CD4-positive, alpha-beta memory T cell (primary cell): ENCODE measurements around the gene CHI3L1. TPM values are rescaled to one million over a fixed set of nuclear protein-coding genes. Genes with fewer than 3 reads are reported as not detected.

ENCODE experiments used
- CTCF ChIA-PET: fragments of 350-600 bp; sonication (Branson Sonifier 250); formaldehyde crosslinking; loops from one replicate; lab custom pipeline; 2021; ENCODE audit warnings: inconsistent platforms; ENCODE audit not compliant: partially characterized antibody; lab: Charles Lee
- POLR2A ChIA-PET: fragments of 350-600 bp; sonication (Branson Sonifier 250); formaldehyde crosslinking; loops from one replicate; lab custom pipeline; 2021; ENCODE audit not compliant: partially characterized antibody; lab: Charles Lee
- DNase-seq, 5 donors: peaks; one replicate each; pipeline versions ENCODE4 v3.0.0 to v3.0.0-alpha.2; 2020 to 2022; ENCODE audit warnings: mixed read lengths in 1 of 5
- H3K27ac ChIP-seq: one replicate; pipeline ENCODE4 v1.7.0; 2013; ENCODE audit warnings: low read depth, low read length
- H3K27me3 ChIP-seq: 2 replicates; pipeline ENCODE4 v1.7.0; 2013; ENCODE audit warnings: mild to moderate bottlenecking, low read length, moderate library complexity; ENCODE audit not compliant: insufficient read depth
- H3K36me3 ChIP-seq: 2 replicates; pipeline ENCODE4 v1.7.0; 2013; ENCODE audit warnings: mild to moderate bottlenecking, low read length, moderate library complexity; ENCODE audit not compliant: insufficient read depth
- H3K4me1 ChIP-seq: 2 replicates; pipeline ENCODE4 v1.7.0; 2013; ENCODE audit warnings: mild to moderate bottlenecking, low read length, moderate library complexity; ENCODE audit not compliant: insufficient read depth
- H3K4me3 ChIP-seq, 2 donors: one replicate each; pipeline ENCODE4 v1.7.0; 2013; ENCODE audit warnings: low read length in 2 of 2, mild to moderate bottlenecking in 1 of 2
- H3K9me3 ChIP-seq, 2 donors: one replicate each; pipeline ENCODE4 v1.7.0; 2013; ENCODE audit warnings: low read length in 2 of 2, control low read depth in 1 of 2; ENCODE audit not compliant: control insufficient read depth in 1 of 2
- H3K27ac Mint-ChIP-seq, 7 donors: one replicate each; pipeline ENCODE4 v1.8.0; 2020 to 2021; ENCODE audit warnings: mixed read lengths in 7 of 7, mild to moderate bottlenecking in 6 of 7, inconsistent platforms in 3 of 7, moderate library complexity in 3 of 7
- H3K27me3 Mint-ChIP-seq, 2 donors: one replicate each; pipeline ENCODE4 v1.8.0; 2020 to 2021; ENCODE audit warnings: mixed read lengths in 2 of 2
- H3K36me3 Mint-ChIP-seq, 2 donors: one replicate each; pipeline ENCODE4 v1.8.0; 2020 to 2021; ENCODE audit warnings: mixed read lengths in 2 of 2, inconsistent platforms in 1 of 2, mild to moderate bottlenecking in 1 of 2
- H3K4me1 Mint-ChIP-seq, 4 donors: one replicate each; pipeline ENCODE4 v1.8.0; 2020 to 2021; ENCODE audit warnings: mixed read lengths in 4 of 4, mild to moderate bottlenecking in 1 of 4
- H3K4me3 Mint-ChIP-seq, 8 donors: one replicate each; pipeline ENCODE4 v1.8.0; 2020 to 2021; ENCODE audit warnings: mixed read lengths in 8 of 8, mild to moderate bottlenecking in 7 of 8, moderate library complexity in 6 of 8, inconsistent platforms in 3 of 8
- H3K9me3 Mint-ChIP-seq, 8 donors: one replicate each; pipeline ENCODE4 v1.8.0; 2020 to 2021; ENCODE audit warnings: mixed read lengths in 8 of 8, mild to moderate bottlenecking in 5 of 8, inconsistent platforms in 3 of 8, moderate library complexity in 1 of 8
- intact Hi-C: fragments of 100-400 bp; cut with micrococcal nuclease; formaldehyde crosslinking; loops from one replicate; pipeline ENCODE4 v1.15.1; 2023
- polyA plus RNA-seq, 2 donors: library from polyadenylated mRNA; unstranded; fragments of 300-500 nt; fragmentation: Illumina TruSeq; gene quantifications; one replicate each; pipeline ENCODE4 v1.2.3, GENCODE V29; 2021
- total RNA-seq, 2 experiments: library from RNA; stranded (reverse); gene quantifications; one replicate each; pipeline ENCODE4 v1.2.3, GENCODE V29; 2021

The CHI3L1 gene
- total and polyA plus RNA-seq, 4 experiments from 2014 or later = 5.2 to 5.7 TPM; not detected in 2

DNA sequence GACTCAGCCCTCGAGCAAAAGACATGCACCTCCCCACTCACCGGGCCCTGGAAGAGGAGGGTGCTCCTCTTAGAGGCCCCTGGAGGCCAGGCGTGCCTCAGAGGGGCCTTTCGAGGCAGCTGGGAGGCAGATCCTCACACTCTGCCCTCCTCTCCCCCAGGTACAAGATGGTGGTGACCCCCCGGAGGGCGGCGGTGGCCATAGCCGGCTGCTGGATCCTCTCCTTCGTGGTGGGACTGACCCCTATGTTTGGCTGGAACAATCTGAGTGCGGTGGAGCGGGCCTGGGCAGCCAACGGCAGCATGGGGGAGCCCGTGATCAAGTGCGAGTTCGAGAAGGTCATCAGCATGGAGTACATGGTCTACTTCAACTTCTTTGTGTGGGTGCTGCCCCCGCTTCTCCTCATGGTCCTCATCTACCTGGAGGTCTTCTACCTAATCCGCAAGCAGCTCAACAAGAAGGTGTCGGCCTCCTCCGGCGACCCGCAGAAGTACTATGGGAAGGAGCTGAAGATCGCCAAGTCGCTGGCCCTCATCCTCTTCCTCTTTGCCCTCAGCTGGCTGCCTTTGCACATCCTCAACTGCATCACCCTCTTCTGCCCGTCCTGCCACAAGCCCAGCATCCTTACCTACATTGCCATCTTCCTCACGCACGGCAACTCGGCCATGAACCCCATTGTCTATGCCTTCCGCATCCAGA, 21.3 kb downstream of the CHI3L1 start:
- intact Hi-C loops = loop anchor here (2.0 kb wide), 1 partner anchor 18 kb away; no protein-coding TSS in a partner anchor
- H3K27ac ChIP-seq = no peak overlapping the region
- H3K27me3 ChIP-seq = no peaks in the 10 kb centered on the region
- Mint-ChIP-seq H3K36me3 (no peaks in the 10 kb centered on the region), H3K27ac (no peak overlapping the region), H3K4me1 (no peaks in the 10 kb centered on the region), H3K9me3 (no peaks in the 10 kb centered on the region), H3K4me3 (no peak overlapping the region), H3K27me3 (peaks cover 10 to 20% of the 10 kb centered on the region in 2 donors)
- H3K36me3 ChIP-seq = no peaks in the 10 kb centered on the region
- H3K4me1 ChIP-seq = no peaks in the 10 kb centered on the region
- H3K9me3 ChIP-seq = no peaks in the 10 kb centered on the region
- no peak for DNase-seq
- H3K4me3 ChIP-seq = no peak overlapping the region
- POLR2A ChIA-PET = no interaction called here
- CTCF ChIA-PET = interaction anchor here (1.1 kb wide), 1 partner anchor 8 kb away, joined by 3 read pairs; no protein-coding TSS in a partner anchor

DNA sequence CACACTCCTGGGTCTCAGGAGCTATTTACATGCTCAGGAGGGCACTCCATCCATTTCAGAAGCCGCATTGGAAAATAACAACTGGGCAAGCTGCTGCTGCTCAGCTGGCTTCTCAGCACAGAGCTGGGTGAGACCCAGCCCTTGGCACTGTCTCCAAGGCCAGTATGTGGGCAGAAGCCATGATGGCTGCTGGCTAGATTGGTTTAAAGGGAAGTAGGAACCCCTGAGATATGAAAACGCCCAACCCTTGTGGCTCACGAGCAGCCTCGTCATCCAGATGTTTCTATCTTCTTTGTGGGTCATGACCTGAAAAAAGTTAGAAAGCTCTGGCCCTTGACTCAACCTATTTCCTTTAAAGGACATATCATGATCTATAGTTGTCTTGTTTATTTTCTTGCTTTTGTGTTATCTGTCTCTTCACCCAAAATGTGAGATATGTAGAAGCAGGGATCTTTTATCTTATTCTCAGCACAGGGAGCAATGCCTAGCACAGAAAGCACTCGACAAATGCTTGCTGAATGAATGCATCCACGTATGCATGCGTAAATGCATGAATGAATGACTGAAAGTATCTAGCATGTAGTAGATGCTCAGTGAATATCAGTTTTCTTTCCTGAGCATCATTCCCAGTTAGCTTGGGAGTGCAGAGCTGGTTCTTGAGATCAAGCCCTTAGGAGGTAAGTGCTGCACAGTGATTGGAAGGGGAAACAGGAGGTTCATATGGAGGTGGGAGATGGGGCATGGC, 22.4 kb downstream of the CHI3L1 start:
- peaks cover 0 to 5% (median 0%) of the 10 kb centered on the region in 8 donors for H3K9me3 Mint-ChIP-seq
- H3K27me3 Mint-ChIP-seq = peaks cover 14 to 20% of the 10 kb centered on the region in 2 donors
- Histone ChIP-seq H3K36me3 (no peaks in the 10 kb centered on the region), H3K27me3 (no peaks in the 10 kb centered on the region), H3K4me1 (no peaks in the 10 kb centered on the region), H3K4me3 (no peak overlapping the region), H3K27ac (no peak overlapping the region), H3K9me3 (no peaks in the 10 kb centered on the region)
- no peak for DNase-seq
- ChIA-PET CTCF (interaction anchor here (0.6 kb wide), 1 partner anchor 22 kb away, joined by 4 read pairs; no protein-coding TSS in a partner anchor), POLR2A (no interaction called here)
- H3K4me3 Mint-ChIP-seq = no peak overlapping the region
- no peaks in the 10 kb centered on the region for H3K36me3 Mint-ChIP-seq
- no peaks in the 10 kb centered on the region for H3K4me1 Mint-ChIP-seq
- no peak overlapping the region for H3K27ac Mint-ChIP-seq
- intact Hi-C loops = loop anchor here (2.0 kb wide), 1 partner anchor 19 kb away; no protein-coding TSS in a partner anchor

DNA sequence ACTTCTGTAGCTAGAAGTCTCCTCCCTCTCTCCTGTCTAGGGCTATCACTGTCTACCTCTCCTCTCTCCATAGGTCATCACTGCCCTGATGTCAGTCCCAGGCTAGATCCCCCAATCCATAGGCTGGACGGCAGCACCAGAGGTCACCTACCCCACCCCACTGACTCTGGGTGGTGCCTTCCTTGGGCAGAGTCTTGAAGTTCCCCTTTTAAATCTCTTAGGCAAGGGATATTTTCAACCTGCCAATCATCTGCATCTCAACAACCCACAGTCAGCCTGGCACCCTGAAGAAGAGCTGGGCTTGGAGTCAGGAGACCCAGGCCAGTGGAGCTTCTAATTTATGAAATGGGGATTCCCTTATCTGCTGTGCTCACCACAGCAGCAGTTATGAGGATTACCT, 24.1 kb downstream of the CHI3L1 start:
- no peak for DNase-seq
- peaks cover 14 to 19% of the 10 kb centered on the region in 2 donors for H3K27me3 Mint-ChIP-seq
- intact Hi-C loops = no loop called here
- H3K27ac Mint-ChIP-seq = peak overlapping the region in 1 of 7 donors; percentile 62
- CTCF ChIA-PET = interaction anchor here (1.4 kb wide), 1 partner anchor 11 kb away, joined by 5 read pairs; no protein-coding TSS in a partner anchor
- H3K9me3 Mint-ChIP-seq = peaks cover 0 to 15% (median under 1%) of the 10 kb centered on the region in 8 donors
- no peaks in the 10 kb centered on the region for H3K36me3 ChIP-seq
- no peaks in the 10 kb centered on the region for H3K36me3 Mint-ChIP-seq
- no peak overlapping the region for H3K4me3 Mint-ChIP-seq
- H3K27me3 ChIP-seq = no peaks in the 10 kb centered on the region
- no peak overlapping the region for H3K27ac ChIP-seq
- H3K4me1 Mint-ChIP-seq = no peaks in the 10 kb centered on the region
- no peak overlapping the region for H3K4me3 ChIP-seq
- H3K9me3 ChIP-seq = no peaks in the 10 kb centered on the region
- H3K4me1 ChIP-seq = no peaks in the 10 kb centered on the region
- POLR2A ChIA-PET = no interaction called here

DNA sequence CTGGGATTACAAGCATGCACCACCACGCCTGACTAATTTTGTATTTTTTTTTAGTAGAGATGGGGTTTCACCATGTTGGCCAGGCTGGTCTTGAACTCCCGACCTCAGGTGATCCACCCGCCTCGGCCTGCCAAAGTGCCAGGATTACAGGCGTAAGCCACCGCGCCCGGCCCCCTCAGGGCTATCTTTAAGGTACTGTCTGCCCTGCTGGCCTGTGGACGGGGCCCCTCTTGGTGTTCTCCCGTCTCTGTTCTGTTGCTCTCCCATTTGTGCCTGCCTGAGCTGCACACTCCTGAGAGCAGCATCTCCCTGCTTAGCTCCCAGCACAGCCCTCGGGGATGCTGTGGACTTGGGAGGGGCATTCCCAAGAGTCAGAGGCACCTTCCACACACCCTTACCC, 24.8 kb downstream of the CHI3L1 start:
- Histone ChIP-seq H3K27ac (no peak overlapping the region), H3K4me1 (no peaks in the 10 kb centered on the region), H3K9me3 (no peaks in the 10 kb centered on the region), H3K4me3 (no peak overlapping the region), H3K27me3 (no peaks in the 10 kb centered on the region), H3K36me3 (no peaks in the 10 kb centered on the region)
- H3K4me3 Mint-ChIP-seq = no peak overlapping the region
- no peaks in the 10 kb centered on the region for H3K36me3 Mint-ChIP-seq
- H3K9me3 Mint-ChIP-seq = peaks cover 0 to 15% (median under 1%) of the 10 kb centered on the region in 8 donors
- DNase-seq = no peak
- ChIA-PET CTCF (interaction anchor here (1.4 kb wide), 1 partner anchor 11 kb away, joined by 5 read pairs; no protein-coding TSS in a partner anchor), POLR2A (no interaction called here)
- peaks cover 15 to 18% of the 10 kb centered on the region in 2 donors for H3K27me3 Mint-ChIP-seq
- no peak overlapping the region for H3K27ac Mint-ChIP-seq
- intact Hi-C loops = no loop called here
- no peaks in the 10 kb centered on the region for H3K4me1 Mint-ChIP-seq

DNA sequence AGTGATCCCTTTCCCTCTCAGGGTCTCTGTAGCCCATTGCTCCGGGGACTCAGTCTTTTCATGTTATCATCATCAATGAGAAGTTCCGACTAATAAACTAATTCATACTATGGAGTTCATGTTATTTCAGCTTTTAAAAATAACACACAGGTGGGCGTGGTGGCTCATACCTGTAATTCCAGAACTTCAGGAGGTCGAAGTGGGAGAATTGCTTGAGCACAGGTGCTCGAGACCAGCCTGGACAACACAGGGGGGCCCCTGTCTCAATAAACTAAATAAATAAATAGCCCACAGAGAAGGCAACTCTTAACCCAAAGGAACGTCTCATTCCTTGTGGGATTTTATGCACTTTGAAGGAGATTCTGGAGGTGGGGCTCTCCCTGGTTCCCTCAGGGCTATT, 25.3 kb downstream of the CHI3L1 start:
- H3K27ac Mint-ChIP-seq = no peak overlapping the region
- no peaks in the 10 kb centered on the region for H3K36me3 ChIP-seq
- no peaks in the 10 kb centered on the region for H3K27me3 ChIP-seq
- H3K27me3 Mint-ChIP-seq = peaks cover 15 to 16% of the 10 kb centered on the region in 2 donors
- no peaks in the 10 kb centered on the region for H3K9me3 ChIP-seq
- H3K4me1 ChIP-seq = no peaks in the 10 kb centered on the region
- intact Hi-C loops = no loop called here
- peaks cover 0 to 15% (median under 1%) of the 10 kb centered on the region in 8 donors for H3K9me3 Mint-ChIP-seq
- H3K4me3 ChIP-seq = no peak overlapping the region
- no peak overlapping the region for H3K4me3 Mint-ChIP-seq
- ChIA-PET CTCF (no interaction called here), POLR2A (no interaction called here)
- no peaks in the 10 kb centered on the region for H3K36me3 Mint-ChIP-seq
- no peaks in the 10 kb centered on the region for H3K4me1 Mint-ChIP-seq
- no peak overlapping the region for H3K27ac ChIP-seq
- DNase-seq = no peak

DNA sequence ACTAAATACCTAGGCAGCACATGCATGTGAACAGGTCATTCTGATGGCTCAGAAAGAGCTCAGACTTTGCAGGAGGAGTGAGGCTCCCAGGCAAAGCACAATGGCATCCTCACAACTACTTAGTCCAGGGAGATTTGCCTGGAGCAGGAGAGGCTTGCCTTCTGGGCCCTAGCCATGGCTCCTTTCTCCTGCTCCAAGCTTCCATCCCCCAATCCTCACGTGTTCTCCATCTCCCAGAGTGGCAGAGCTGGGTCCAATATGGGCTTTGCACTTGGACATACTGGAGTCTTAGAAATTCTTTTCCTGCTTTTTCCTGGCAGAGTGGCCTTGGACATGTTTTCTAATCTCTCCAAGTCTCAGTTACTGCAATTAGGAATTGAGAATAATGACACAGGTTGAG, 26.7 kb downstream of the CHI3L1 start:
- CTCF ChIA-PET = no interaction called here
- Histone ChIP-seq H3K9me3 (no peaks in the 10 kb centered on the region), H3K36me3 (no peaks in the 10 kb centered on the region), H3K27me3 (no peaks in the 10 kb centered on the region), H3K4me1 (no peaks in the 10 kb centered on the region), H3K4me3 (no peak overlapping the region), H3K27ac (no peak overlapping the region)
- Mint-ChIP-seq H3K9me3 (peaks cover 0 to 15% (median under 1%) of the 10 kb centered on the region in 8 donors), H3K4me3 (no peak overlapping the region), H3K36me3 (no peaks in the 10 kb centered on the region), H3K4me1 (no peaks in the 10 kb centered on the region), H3K27me3 (peaks cover 10 to 11% of the 10 kb centered on the region in 2 donors), H3K27ac (no peak overlapping the region)
- intact Hi-C loops = no loop called here
- POLR2A ChIA-PET = no interaction called here
- DNase-seq = no peak

DNA sequence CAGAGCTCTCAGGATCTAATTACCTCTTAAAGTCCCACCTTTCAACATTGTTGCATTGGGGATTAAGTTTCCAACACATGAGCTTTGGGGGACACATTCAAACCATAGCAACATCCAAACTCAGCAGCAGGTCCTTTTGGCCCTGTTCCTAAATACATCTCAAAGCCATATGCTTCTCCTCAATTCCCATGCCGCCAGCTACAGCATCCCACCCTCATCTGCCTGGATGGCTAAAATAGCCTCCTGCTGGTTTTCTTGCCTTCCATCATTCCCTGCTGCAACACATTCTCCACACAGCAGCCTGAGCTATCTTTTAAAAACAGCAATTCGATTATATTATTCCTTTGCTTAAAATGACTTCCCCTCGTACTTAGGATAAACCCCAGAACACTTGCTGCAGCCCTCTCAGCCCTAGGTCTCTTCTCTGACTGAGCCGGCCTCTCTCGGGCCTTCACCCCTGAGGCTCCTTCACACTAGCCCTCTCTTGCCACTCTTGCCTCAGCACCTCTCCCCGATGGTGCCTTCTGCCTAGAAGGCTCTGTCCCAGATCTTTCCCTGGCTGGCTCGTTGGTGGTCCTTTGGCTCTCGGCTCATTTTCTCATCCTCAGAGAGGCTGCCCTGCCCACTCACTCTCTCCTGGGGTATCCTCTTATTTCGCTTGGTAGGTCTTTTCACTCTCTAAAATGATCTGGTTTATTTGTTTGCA, 27.4 kb downstream of the CHI3L1 start:
- no peaks in the 10 kb centered on the region for H3K4me1 Mint-ChIP-seq
- H3K36me3 Mint-ChIP-seq = no peaks in the 10 kb centered on the region
- H3K27ac Mint-ChIP-seq = no peak overlapping the region

More for the DNA sequence above, 27.4 kb downstream of the CHI3L1 start:
- intact Hi-C loops = no loop called here
- H3K27ac ChIP-seq = no peak overlapping the region
- H3K36me3 ChIP-seq = no peaks in the 10 kb centered on the region
- H3K4me1 ChIP-seq = no peaks in the 10 kb centered on the region
- Mint-ChIP-seq H3K9me3 (peaks cover 0 to 15% (median under 1%) of the 10 kb centered on the region in 8 donors), H3K4me3 (no peak overlapping the region), H3K27me3 (peaks cover 7 to 10% of the 10 kb centered on the region in 2 donors)
- DNase-seq = no peak
- POLR2A ChIA-PET = no interaction called here
- no peaks in the 10 kb centered on the region for H3K27me3 ChIP-seq
- H3K9me3 ChIP-seq = no peaks in the 10 kb centered on the region
- CTCF ChIA-PET = interaction anchor here (1.2 kb wide), 1 partner anchor 120 kb away, joined by 3 read pairs; no protein-coding TSS in a partner anchor
- no peak overlapping the region for H3K4me3 ChIP-seq
